DND-41 (cell line): ENCODE measurements around the gene PROZ.

Experiments used
- ATAC-seq: fragments of 200-7000 bp; cut with Tn5 transposase; 3 replicates; pipeline ENCODE4 v1.9.1; 2021; ENCODE audit warnings: low read depth; ENCODE audit not compliant: insufficient read depth
- DNase-seq: peaks from one replicate; pipeline ENCODE4 v3.0.0-alpha.2; 2020
- H2AFZ ChIP-seq: 2 replicates; pipeline ENCODE4 v1.6.0; 2012; ENCODE audit warnings: low read depth, low read length
- H3K27ac ChIP-seq: 2 replicates; pipeline ENCODE4 v1.5.1; 2012; ENCODE audit warnings: low read length, inconsistent platforms
- H3K27me3 ChIP-seq: fragments of 200-600 bp; sonication (generic); 2 replicates; pipeline ENCODE4 v1.6.0; 2012; ENCODE audit warnings: low read length, mild to moderate bottlenecking, inconsistent platforms; ENCODE audit not compliant: insufficient read depth, poor library complexity
- H3K36me3 ChIP-seq: 2 replicates; pipeline ENCODE4 v1.5.1; 2012; ENCODE audit warnings: low read length, inconsistent platforms; ENCODE audit not compliant: insufficient read depth
- H3K4me1 ChIP-seq: 2 replicates; pipeline ENCODE4 v1.5.1; 2012; ENCODE audit warnings: mild to moderate bottlenecking, low read length; ENCODE audit not compliant: insufficient read depth
- H3K4me2 ChIP-seq: 2 replicates; pipeline ENCODE4 v1.6.0; 2012; ENCODE audit warnings: mild to moderate bottlenecking, moderate library complexity, low read length, inconsistent platforms; ENCODE audit not compliant: insufficient read depth
- H3K4me3 ChIP-seq, 2 experiments: fragments of 200-600 bp in 1 of 2; shearing (Covaris generic) in 1 of 2; 2 replicates each; pipeline ENCODE4 v1.5.1; 2012 to 2016; ENCODE audit warnings: inconsistent platforms in 2 of 2, low read length in 2 of 2, mild to moderate bottlenecking in 2 of 2, low read depth in 1 of 2, moderate library complexity in 1 of 2
- H3K79me2 ChIP-seq: 2 replicates; pipeline ENCODE4 v1.6.0; 2012; ENCODE audit warnings: low read length, inconsistent platforms; ENCODE audit not compliant: insufficient read depth
- H3K9ac ChIP-seq: 2 replicates; pipeline ENCODE4 v1.6.0; 2012; ENCODE audit warnings: low read depth, mild to moderate bottlenecking, inconsistent platforms, low read length, moderate library complexity
- H3K9me3 ChIP-seq: 2 replicates; pipeline ENCODE4 v1.5.1; 2012; ENCODE audit warnings: low read length, moderate library complexity, mild to moderate bottlenecking, inconsistent platforms; ENCODE audit not compliant: insufficient read depth, severe bottlenecking
- H4K20me1 ChIP-seq: 2 replicates; pipeline ENCODE4 v1.6.0; 2012; ENCODE audit warnings: low read length; ENCODE audit not compliant: insufficient read depth
- EZH2 ChIP-seq: IDR thresholded peaks from 3 replicates; pipeline ENCODE4 v1.6.1; 2012; ENCODE audit warnings: borderline replicate concordance, low read depth, mild to moderate bottlenecking, moderate library complexity, low read length, inconsistent platforms; ENCODE audit not compliant: severe bottlenecking
- TF ChIP-seq, protein P1 (sequence below): IDR thresholded peaks from 2 replicates; pipeline ENCODE4 v1.5.1; 2012; ENCODE audit warnings: borderline replicate concordance, low read length, moderate library complexity, mild to moderate bottlenecking; ENCODE audit not compliant: poor library complexity, severe bottlenecking; ENCODE audit errors: extremely low read depth

The PROZ gene

DNA sequence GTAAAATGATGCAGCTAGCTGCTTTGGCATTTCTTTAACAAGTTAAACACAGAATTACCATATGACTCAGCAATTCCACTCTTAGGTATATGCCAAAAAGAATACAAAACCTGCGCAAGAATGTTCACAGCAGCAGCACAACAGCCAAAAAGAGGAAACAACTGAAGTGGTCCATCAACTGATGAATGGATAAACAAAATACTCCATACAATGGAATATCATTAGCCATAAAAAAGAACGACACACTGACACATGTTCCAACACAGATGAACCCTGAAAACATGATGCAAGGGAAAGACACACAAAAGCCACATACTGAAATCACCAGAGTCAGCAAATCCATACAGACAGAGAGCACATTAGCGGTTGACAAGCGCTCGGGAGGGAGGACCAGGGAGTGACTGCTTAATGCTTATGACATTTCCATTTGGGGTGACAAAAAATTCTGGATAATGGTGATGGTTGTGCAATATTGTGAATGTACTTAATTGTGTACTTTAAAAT, 47.0 kb downstream of the PROZ start:
- no peak overlapping the region for H3K27ac ChIP-seq
- peaks cover 31% of the 10 kb centered on the region for H3K36me3 ChIP-seq
- H3K4me3 ChIP-seq, result no peak overlapping the region
- H3K79me2 ChIP-seq, result peaks cover 91% of the 10 kb centered on the region
- DNase-seq, result no peak
- peak overlapping the region; percentile 84; the same call in 1 of the 2 replicates for H3K4me2 ChIP-seq
- ATAC-seq, result no peak
- no peak overlapping the region for H2AFZ ChIP-seq
- H3K9me3 ChIP-seq, result no peaks in the 10 kb centered on the region
- H3K4me1 ChIP-seq, result peaks cover 52% of the 10 kb centered on the region
- no peaks in the 10 kb centered on the region for H3K27me3 ChIP-seq
- peaks cover 49% of the 10 kb centered on the region for H4K20me1 ChIP-seq
- H3K9ac ChIP-seq, result no peak overlapping the region
- TF ChIP-seq, protein P1, sequence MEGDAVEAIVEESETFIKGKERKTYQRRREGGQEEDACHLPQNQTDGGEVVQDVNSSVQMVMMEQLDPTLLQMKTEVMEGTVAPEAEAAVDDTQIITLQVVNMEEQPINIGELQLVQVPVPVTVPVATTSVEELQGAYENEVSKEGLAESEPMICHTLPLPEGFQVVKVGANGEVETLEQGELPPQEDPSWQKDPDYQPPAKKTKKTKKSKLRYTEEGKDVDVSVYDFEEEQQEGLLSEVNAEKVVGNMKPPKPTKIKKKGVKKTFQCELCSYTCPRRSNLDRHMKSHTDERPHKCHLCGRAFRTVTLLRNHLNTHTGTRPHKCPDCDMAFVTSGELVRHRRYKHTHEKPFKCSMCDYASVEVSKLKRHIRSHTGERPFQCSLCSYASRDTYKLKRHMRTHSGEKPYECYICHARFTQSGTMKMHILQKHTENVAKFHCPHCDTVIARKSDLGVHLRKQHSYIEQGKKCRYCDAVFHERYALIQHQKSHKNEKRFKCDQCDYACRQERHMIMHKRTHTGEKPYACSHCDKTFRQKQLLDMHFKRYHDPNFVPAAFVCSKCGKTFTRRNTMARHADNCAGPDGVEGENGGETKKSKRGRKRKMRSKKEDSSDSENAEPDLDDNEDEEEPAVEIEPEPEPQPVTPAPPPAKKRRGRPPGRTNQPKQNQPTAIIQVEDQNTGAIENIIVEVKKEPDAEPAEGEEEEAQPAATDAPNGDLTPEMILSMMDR, result no peak
- TF ChIP-seq EZH2, result no peak

DNA sequence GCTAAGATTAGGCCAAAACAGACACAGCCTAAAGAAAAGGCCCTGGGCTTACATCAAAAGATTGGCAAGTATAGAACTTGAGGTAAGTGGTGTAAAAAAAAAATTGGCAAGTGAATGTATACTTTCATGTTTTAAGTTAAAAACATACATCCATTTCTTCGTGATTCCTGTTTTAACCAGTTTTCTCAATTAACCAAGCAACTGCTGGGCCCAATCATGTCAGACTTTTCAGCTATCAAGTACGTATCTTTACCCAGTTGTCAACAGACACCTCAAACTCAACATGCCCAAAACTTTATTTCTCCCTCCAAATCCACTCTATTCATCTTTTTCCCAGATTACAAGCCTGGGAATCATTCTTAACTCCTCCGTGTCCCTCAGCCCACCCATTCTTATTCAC, 49.0 kb downstream of the PROZ start:
- Histone ChIP-seq H3K4me3 (peak overlapping the region; percentile 78 to 88), H3K27me3 (no peaks in the 10 kb centered on the region), H3K79me2 (peaks cover 91% of the 10 kb centered on the region), H3K36me3 (peaks cover 48% of the 10 kb centered on the region), H3K4me1 (peaks cover 68% of the 10 kb centered on the region), H3K9me3 (no peaks in the 10 kb centered on the region), H4K20me1 (peaks cover 55% of the 10 kb centered on the region), H3K9ac (peak overlapping the region; percentile 99), H2AFZ (peak overlapping the region; percentile 83; the same call in 1 of the 2 replicates), H3K4me2 (peak overlapping the region; percentile 84), H3K27ac (peak overlapping the region; percentile 99)
- ATAC-seq (no peak), DNase-seq (no peak)
- TF ChIP-seq EZH2, result no peak
- TF ChIP-seq, protein P1, result no peak

DNA sequence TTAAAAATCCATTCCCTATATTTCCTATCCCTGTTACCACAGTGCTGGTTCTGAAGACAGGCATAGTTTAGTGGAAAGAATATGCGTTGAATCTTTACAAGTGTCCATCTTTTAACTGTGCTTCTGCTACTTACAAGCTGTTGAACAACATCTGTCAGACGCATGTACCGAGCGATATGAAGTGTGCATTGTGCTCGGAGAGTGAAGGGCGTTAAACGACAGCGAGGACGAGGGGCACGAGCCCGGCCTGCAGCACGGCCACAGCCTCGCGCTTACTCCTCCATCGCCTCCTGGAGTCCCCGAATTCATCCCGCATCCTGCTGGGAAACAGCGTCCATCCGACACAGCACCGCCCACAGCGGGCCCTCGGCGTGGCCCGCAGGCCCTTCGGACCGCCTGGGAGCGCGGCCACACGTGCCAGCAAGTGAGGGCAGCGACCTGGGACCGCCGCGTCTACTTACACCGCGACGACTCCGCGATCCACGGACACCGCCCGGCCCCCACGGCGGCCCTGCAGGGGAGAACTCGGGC, 49.5 kb downstream of the PROZ start:
- Histone ChIP-seq H3K9me3 (no peaks in the 10 kb centered on the region), H3K4me1 (peaks cover 72% of the 10 kb centered on the region), H4K20me1 (peaks cover 57% of the 10 kb centered on the region), H3K79me2 (peaks cover 91% of the 10 kb centered on the region), H2AFZ (peak overlapping the region; percentile 83), H3K27me3 (no peaks in the 10 kb centered on the region), H3K27ac (peak overlapping the region; percentile 99), H3K36me3 (peaks cover 48% of the 10 kb centered on the region), H3K9ac (peak overlapping the region; percentile 99), H3K4me2 (peak overlapping the region; percentile 84), H3K4me3 (peak overlapping the region; percentile 78 to 88)
- TF ChIP-seq, protein P1, result no peak
- TF ChIP-seq EZH2, result no peak
- ATAC-seq (peak; percentile 11), DNase-seq (peak; percentile 23)
